HCT116 (cell line): ENCODE results near the gene DPH1.

Source experiments
- CTCF ChIP-seq, 3 experiments: fragments of 200-600 bp in 1 of 3; sonication (generic) in 1 of 3; IDR thresholded peaks in 2 of 3; conservative IDR thresholded peaks in 1 of 3; 2 replicates each; pipeline ENCODE4 v1.5.1; 2012 to 2017; ENCODE audit warnings: low read depth in 2 of 3, low read length in 2 of 3, antibody characterized with exemption in 1 of 3, borderline replicate concordance in 1 of 3, control low read depth in 1 of 3, mild to moderate bottlenecking in 1 of 3, mixed read lengths in 1 of 3, mixed run types in 1 of 3, moderate library complexity in 1 of 3; ENCODE audit not compliant: insufficient read depth in 1 of 3
- EZH2 ChIP-seq: fragments of 200-600 bp; sonication (generic); IDR thresholded peaks from 2 replicates; pipeline ENCODE4 v1.6.1; 2017; ENCODE audit warnings: antibody characterized with exemption, mixed run types
- POLR2AphosphoS5 ChIP-seq: IDR thresholded peaks from 2 replicates; pipeline ENCODE4 v1.6.1; 2011; ENCODE audit warnings: mild to moderate bottlenecking, low read depth, low read length, moderate library complexity
- REST ChIP-seq: IDR thresholded peaks from 2 replicates; pipeline ENCODE4 v1.6.1; 2012; ENCODE audit warnings: low read depth
- SIN3A ChIP-seq: IDR thresholded peaks from 2 replicates; pipeline ENCODE4 v1.6.1; 2012; ENCODE audit warnings: low read depth
- ZNF274 ChIP-seq: fragments of 200-500 bp; sonication (Bioruptor generic); IDR thresholded peaks from 2 replicates; pipeline ENCODE4 v1.6.1; 2014; ENCODE audit warnings: mild to moderate bottlenecking, low read depth, low read length, inconsistent platforms

DNA sequence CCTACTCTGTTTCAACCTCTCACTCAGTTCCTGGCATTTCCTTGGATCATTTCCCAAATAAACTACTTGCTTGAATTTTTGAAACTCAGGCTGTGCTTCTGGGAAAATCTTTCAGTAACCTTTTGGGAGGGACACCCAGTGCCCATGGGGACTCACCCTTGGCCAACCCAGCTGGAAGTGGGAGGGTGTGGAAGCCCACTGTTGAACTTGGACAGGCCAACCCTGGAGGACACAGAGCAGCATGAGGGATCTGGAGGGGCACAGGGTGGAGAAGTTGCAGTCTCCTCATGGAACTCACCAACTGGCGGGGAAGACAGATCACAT lies 16.0 kb upstream of the DPH1 start:
- no peak for TF ChIP-seq ZNF274
- TF ChIP-seq CTCF (IDR thresholded peaks at IDR 0.05 in 2 of 3, conservative IDR thresholded peaks at IDR 0.05 in 1 of 3; ENCODE audit: borderline replicate concordance in 1 of 3, insufficient read depth in 1 of 3, low read depth in 2 of 3, low read length in 2 of 3), result no peak
- TF ChIP-seq SIN3A, result no peak
- no peak for TF ChIP-seq POLR2AphosphoS5
- no peak for TF ChIP-seq REST
- TF ChIP-seq EZH2, result no peak
